ENCODE data around the gene PTPN12.

PTPN12 gene

DNA sequence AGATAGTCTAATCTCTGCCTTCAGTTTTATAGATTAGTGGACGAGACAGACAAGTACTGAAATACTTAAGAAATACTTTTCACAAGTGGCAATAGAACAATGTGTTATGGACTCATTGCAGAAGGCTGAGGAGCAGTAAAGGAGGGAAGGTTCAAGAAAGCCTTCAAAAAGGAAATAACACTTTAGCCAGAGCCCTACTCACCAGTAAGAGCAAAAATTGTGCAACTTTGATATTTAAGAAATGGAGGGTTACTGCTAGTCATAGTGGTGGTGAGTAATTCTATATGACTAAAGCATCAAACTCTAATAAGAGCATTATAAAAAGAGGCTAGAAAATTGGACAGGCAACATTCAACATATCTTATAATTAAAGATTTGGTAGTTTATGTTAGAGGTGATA, 28.8 kb downstream of the PTPN12 start:
- Histone ChIP-seq H3K4me1 (ENCODE audit: control insufficient read depth, insufficient read depth, low read length) (peaks cover 6% of the 10 kb centered on the region), H3K9me3 (ENCODE audit: control insufficient read depth, insufficient read depth, low read length) (no peaks in the 10 kb centered on the region), H3K4me3 (ENCODE audit: low read depth, low read length) (no peak overlapping the region)

DNA sequence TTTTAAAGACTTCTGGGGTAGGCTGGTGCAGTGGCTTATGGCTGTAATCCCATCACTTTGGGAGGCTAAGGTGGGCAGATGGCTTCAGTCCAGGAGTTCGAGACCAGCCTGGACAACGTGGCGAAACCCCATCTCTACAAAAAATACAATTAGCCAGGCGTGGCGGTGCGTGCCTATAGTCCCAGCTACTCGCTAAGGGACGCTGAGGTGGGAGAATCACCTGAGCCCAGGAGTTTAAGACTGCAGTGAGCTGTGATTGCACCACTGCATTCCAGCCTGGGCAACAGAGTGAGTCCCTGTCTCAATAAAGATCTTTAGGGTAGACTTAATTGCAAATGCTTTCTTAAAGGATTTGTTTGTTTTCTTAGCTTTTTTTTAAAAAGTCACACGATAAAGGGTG, 29.3 kb downstream of the PTPN12 start:
- no peaks in the 10 kb centered on the region for H3K36me3 ChIP-seq (ENCODE audit: control insufficient read depth, insufficient read depth, low read length)
- no peak overlapping the region for H3K9ac ChIP-seq (ENCODE audit: low read depth, low read length)
- H3K9me3 ChIP-seq (ENCODE audit: control insufficient read depth, insufficient read depth, low read length), result no peaks in the 10 kb centered on the region
- H3K4me1 ChIP-seq (ENCODE audit: control insufficient read depth, insufficient read depth, low read length), result peaks cover 6% of the 10 kb centered on the region
- no peaks in the 10 kb centered on the region for H3K27me3 ChIP-seq (ENCODE audit: control insufficient read depth, insufficient read depth, low read length)
- H3K4me3 ChIP-seq (ENCODE audit: low read depth, low read length), result no peak overlapping the region

More for the DNA sequence above, 28.8 kb downstream of the PTPN12 start:
- H3K27me3 ChIP-seq (ENCODE audit: control insufficient read depth, insufficient read depth, low read length), result no peaks in the 10 kb centered on the region
- H3K36me3 ChIP-seq (ENCODE audit: control insufficient read depth, insufficient read depth, low read length), result no peaks in the 10 kb centered on the region
- H3K9ac ChIP-seq (ENCODE audit: low read depth, low read length), result no peak overlapping the region

DNA sequence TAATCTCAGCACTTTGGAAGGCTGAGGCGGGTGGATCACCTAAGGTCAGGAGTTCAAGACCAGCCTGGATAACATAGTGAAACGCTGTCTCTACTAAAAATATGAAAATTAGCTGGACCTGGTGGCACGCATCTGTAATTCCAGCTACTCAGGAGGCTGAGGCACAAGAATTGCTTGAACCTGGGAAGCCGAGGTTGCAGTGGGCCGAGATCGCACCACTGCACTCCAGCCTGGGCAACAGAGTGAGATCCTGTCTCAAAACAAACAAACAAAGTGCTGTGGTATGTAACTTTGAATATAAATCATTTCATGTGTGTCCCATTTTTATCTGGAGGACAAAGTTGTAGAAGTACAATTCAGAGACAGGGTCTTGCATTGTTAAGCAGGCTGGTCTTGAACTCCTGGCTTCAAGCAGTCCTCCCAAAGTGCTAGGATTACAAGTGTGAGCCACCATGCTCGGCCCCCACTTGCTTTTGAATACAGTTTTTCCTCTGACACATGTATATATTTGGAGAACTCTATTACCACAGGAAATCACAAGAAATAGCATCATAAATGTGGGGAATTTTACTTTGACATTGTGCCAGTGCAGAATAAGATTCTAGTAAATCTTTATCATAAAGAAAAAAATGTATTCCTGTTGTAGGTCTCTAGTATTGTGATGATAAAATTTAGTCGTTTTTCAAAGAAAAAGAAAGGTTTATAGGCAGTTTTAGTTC, 32.6 kb downstream of the PTPN12 start:
- Histone ChIP-seq H3K27me3 (ENCODE audit: control insufficient read depth, insufficient read depth, low read length) (no peaks in the 10 kb centered on the region), H3K9ac (ENCODE audit: low read depth, low read length) (no peak overlapping the region), H3K4me1 (ENCODE audit: control insufficient read depth, insufficient read depth, low read length) (peaks cover 3% of the 10 kb centered on the region), H3K4me3 (ENCODE audit: low read depth, low read length) (no peak overlapping the region), H3K9me3 (ENCODE audit: control insufficient read depth, insufficient read depth, low read length) (no peaks in the 10 kb centered on the region), H3K36me3 (ENCODE audit: control insufficient read depth, insufficient read depth, low read length) (no peaks in the 10 kb centered on the region)

DNA sequence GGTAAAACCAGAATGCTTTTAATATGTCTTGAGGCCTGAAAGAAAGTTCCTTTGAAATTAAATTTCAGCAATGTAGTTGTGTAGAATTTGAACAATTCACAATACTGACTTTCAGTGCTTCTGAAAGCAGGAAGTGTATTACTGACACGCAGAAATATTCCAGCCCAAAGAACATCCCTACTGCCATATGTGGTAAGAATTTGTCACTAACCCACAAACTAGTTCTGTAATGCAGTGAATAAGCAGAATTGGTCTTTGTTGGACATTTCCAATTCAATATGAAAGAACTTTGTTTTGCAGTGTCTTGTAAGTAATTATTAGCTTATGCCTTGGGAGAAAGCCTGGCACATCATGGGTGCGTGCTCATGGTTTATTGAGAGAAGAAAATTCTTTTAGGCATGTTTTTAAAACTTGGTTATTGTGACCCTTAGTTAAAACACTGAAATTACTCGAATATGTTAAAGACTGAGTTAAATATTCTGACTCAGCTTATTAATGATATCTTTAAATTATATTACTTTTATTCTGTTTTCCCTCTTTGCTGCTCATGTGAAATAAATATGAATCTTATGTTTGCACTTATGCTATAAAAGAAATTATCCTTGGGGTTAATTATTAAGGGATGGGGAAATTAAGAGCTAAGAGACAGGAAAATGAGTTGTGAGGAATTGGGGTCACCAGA, 33.4 kb downstream of the PTPN12 start:
- Histone ChIP-seq H3K4me3 (ENCODE audit: low read depth, low read length) (no peak overlapping the region), H3K9ac (ENCODE audit: low read depth, low read length) (no peak overlapping the region), H3K27me3 (ENCODE audit: control insufficient read depth, insufficient read depth, low read length) (no peaks in the 10 kb centered on the region), H3K4me1 (ENCODE audit: control insufficient read depth, insufficient read depth, low read length) (peaks cover 3% of the 10 kb centered on the region), H3K36me3 (ENCODE audit: control insufficient read depth, insufficient read depth, low read length) (no peaks in the 10 kb centered on the region), H3K9me3 (ENCODE audit: control insufficient read depth, insufficient read depth, low read length) (no peaks in the 10 kb centered on the region)

DNA sequence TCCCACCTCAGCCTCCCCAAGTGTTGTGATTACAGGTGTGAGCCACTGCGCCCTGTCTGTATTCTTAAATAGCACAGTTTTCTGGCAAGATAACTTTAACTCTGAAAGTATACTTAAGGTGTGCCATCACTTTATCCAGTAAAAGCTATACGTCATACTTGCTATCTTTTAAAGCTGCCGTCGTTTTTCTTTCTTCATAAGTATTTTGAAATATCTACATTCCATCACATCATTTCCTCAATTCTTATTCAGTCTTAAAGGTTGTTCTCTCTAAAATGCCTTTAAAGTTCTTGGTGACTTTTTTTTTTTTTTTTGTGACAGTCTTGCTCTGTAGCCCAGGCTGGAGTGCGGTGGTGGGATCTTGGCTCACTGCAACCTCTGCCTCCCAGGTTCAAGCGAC, 34.7 kb downstream of the PTPN12 start:
- no peaks in the 10 kb centered on the region for H3K9me3 ChIP-seq (ENCODE audit: control insufficient read depth, insufficient read depth, low read length)
- H3K9ac ChIP-seq (ENCODE audit: low read depth, low read length), result no peak overlapping the region
- H3K4me3 ChIP-seq (ENCODE audit: low read depth, low read length), result no peak overlapping the region
- H3K4me1 ChIP-seq (ENCODE audit: control insufficient read depth, insufficient read depth, low read length), result peaks cover 3% of the 10 kb centered on the region
- H3K27me3 ChIP-seq (ENCODE audit: control insufficient read depth, insufficient read depth, low read length), result no peaks in the 10 kb centered on the region
- H3K36me3 ChIP-seq (ENCODE audit: control insufficient read depth, insufficient read depth, low read length), result no peaks in the 10 kb centered on the region

DNA sequence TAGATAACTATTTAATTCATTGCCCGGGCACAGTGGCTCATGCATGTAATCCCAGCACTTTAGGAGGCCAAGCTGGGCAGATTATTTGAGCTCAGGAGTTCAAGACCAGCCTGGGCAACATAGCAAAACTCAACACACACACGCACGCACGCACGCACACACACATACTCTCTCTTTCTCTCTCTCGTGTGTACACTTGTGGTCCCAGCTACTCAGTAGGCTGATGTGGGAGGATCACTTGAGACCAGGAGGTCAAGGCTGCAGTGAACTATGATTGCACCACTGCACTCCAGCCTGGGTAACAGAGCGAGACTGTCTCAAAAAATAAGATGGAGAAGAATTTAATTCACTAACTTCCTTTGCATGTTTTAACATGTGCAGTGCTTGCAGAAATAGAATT, 38.1 kb downstream of the PTPN12 start:
- Histone ChIP-seq H3K36me3 (ENCODE audit: control insufficient read depth, insufficient read depth, low read length) (no peaks in the 10 kb centered on the region), H3K4me3 (ENCODE audit: low read depth, low read length) (no peak overlapping the region), H3K9ac (ENCODE audit: low read depth, low read length) (no peak overlapping the region), H3K4me1 (ENCODE audit: control insufficient read depth, insufficient read depth, low read length) (peaks cover 3% of the 10 kb centered on the region), H3K9me3 (ENCODE audit: control insufficient read depth, insufficient read depth, low read length) (no peaks in the 10 kb centered on the region), H3K27me3 (ENCODE audit: control insufficient read depth, insufficient read depth, low read length) (no peaks in the 10 kb centered on the region)

DNA sequence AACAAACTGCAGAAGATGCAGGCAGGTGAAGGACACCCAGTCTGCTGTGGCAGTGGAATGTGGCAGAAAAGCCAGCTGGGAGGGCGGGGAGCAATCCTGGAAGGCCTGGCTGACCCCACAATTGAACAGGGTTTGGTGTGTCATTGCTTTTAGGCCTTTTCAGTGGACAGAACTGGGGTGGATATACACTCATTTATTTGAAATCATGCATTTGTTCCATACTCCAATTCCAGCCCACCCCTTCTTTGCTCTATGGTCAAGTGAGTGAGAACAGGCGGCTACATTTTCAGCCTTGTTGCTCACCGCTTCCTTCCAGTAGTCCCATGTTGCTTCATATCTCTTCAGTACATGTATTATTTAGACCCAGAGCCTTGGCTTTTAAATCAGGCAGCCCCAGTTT, 39.8 kb downstream of the PTPN12 start:
- H3K27me3 ChIP-seq (ENCODE audit: control insufficient read depth, insufficient read depth, low read length), result no peaks in the 10 kb centered on the region
- no peaks in the 10 kb centered on the region for H3K36me3 ChIP-seq (ENCODE audit: control insufficient read depth, insufficient read depth, low read length)
- no peak overlapping the region for H3K4me3 ChIP-seq (ENCODE audit: low read depth, low read length)
- H3K9ac ChIP-seq (ENCODE audit: low read depth, low read length), result no peak overlapping the region
- no peaks in the 10 kb centered on the region for H3K4me1 ChIP-seq (ENCODE audit: control insufficient read depth, insufficient read depth, low read length)
- H3K9me3 ChIP-seq (ENCODE audit: control insufficient read depth, insufficient read depth, low read length), result no peaks in the 10 kb centered on the region

DNA sequence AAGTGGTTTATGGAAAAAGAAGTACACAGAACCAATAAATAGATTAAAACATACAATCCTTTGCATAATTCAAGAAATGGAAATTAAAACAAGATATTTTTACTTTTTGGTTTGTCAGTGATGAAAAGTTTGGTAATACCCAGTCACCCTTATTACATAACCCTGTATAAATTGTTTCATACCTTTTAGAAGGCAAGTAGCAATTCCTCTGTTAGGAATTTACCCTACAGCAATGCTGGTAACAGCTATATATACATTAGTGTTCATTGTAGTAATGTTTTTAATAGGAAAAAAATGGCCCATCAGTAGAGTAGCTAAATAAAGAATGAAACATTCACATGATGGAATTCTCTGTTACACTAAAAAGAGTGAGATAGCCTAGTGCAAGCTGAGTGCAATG, 42.7 kb downstream of the PTPN12 start:
- no peaks in the 10 kb centered on the region for H3K9me3 ChIP-seq (ENCODE audit: control insufficient read depth, insufficient read depth, low read length)
- no peak overlapping the region for H3K4me3 ChIP-seq (ENCODE audit: low read depth, low read length)
- H3K9ac ChIP-seq (ENCODE audit: low read depth, low read length), result no peak overlapping the region
- no peaks in the 10 kb centered on the region for H3K4me1 ChIP-seq (ENCODE audit: control insufficient read depth, insufficient read depth, low read length)
- H3K27me3 ChIP-seq (ENCODE audit: control insufficient read depth, insufficient read depth, low read length), result no peaks in the 10 kb centered on the region
- H3K36me3 ChIP-seq (ENCODE audit: control insufficient read depth, insufficient read depth, low read length), result no peaks in the 10 kb centered on the region

DNA sequence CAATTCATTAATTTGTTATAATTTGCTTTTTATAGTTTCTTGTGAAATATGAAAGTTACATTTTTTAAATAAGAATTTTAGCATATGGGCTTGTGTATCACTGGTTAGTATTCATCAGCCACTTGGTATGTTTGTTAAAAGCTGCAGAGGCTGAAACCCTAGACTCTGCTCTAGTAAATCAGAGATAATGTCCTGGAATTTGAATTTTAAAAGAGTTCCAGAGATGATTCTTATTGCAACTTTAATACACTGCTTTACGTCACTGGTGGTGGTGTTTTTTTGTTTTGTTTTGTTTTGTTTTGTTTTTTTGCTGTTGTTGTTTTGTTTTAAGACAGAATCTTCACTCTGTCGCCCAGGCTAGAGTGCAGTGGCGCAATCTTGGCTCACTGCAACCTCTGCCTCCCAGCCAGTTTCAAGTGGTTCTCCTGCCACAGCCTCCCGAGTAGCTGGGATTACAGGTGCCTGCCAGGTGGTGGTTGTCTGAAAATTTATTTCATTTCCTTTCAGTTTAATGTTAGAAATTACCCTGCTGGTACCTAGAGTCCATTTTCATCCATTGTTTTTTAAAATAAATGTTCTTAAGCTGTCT, 43.8 kb downstream of the PTPN12 start:
- Histone ChIP-seq H3K4me3 (ENCODE audit: low read depth, low read length) (no peak overlapping the region), H3K27me3 (ENCODE audit: control insufficient read depth, insufficient read depth, low read length) (no peaks in the 10 kb centered on the region), H3K4me1 (ENCODE audit: control insufficient read depth, insufficient read depth, low read length) (no peaks in the 10 kb centered on the region), H3K9me3 (ENCODE audit: control insufficient read depth, insufficient read depth, low read length) (no peaks in the 10 kb centered on the region), H3K9ac (ENCODE audit: low read depth, low read length) (no peak overlapping the region), H3K36me3 (ENCODE audit: control insufficient read depth, insufficient read depth, low read length) (no peaks in the 10 kb centered on the region)

DNA sequence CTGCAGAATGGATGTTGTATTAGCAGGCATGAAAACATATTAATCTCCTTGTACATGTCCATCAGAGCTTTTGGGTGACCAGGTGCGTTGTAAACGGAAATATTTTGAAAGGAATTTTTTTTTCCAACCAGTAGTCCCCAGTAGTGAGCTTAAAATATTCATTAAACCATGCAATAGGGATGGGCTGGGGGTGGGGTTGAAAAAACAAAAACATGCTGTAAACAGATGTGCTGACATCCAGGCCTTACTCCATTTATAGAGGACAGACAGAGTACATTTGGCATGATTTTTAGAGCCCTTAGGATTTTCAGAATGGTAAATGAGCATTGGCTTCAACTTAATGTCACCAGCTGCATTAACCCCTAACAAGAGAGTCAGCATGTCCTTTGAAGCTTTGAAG, 50.2 kb downstream of the PTPN12 start:
- Histone ChIP-seq H3K4me1 (ENCODE audit: control insufficient read depth, insufficient read depth, low read length) (no peaks in the 10 kb centered on the region), H3K9ac (ENCODE audit: low read depth, low read length) (no peak overlapping the region), H3K27me3 (ENCODE audit: control insufficient read depth, insufficient read depth, low read length) (no peaks in the 10 kb centered on the region), H3K4me3 (ENCODE audit: low read depth, low read length) (no peak overlapping the region), H3K36me3 (ENCODE audit: control insufficient read depth, insufficient read depth, low read length) (no peaks in the 10 kb centered on the region), H3K9me3 (ENCODE audit: control insufficient read depth, insufficient read depth, low read length) (no peaks in the 10 kb centered on the region)

DNA sequence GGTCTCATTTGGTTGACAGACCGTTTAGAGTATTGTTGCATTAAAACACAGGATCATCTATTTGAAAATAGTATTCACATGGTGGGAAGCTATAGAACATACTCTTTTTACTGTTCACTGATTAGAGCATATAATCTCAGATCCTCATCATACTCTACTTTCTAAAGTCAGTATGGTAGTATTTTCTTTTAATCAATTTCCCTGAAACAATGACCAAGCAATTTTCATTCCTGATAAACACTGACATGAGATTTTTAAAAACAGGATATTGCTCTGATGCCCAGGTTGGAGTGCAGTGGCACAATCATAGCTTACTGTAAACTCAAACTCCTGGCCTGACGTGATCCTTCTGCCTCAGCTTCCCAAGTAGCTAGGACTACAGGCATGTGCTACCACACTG, 63.9 kb downstream of the PTPN12 start:
- Histone ChIP-seq H3K4me3 (ENCODE audit: low read depth, low read length) (no peak overlapping the region), H3K4me1 (ENCODE audit: control insufficient read depth, insufficient read depth, low read length) (no peaks in the 10 kb centered on the region), H3K36me3 (ENCODE audit: control insufficient read depth, insufficient read depth, low read length) (peaks cover 21% of the 10 kb centered on the region)

DNA sequence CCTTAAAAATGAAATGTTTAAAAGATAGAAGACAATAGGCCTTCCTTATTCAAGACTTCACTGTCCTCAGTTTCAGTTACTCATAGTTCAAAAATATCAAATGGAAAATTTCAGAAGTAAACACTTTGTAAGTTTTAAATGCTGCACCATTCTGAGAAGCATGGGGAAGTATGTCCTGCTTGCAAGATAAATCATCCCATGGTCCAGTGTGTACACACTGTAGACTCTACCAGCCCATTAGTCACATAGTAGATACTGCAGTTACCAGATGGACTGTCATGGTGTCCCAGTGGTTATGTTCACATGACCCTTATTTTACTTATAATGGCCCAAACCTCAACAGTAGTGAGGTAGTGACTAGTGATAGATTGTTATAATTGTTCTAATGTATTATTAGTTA, 69.5 kb downstream of the PTPN12 start:
- Histone ChIP-seq H3K4me3 (ENCODE audit: low read depth, low read length) (no peak overlapping the region), H3K36me3 (ENCODE audit: control insufficient read depth, insufficient read depth, low read length) (peaks cover 10% of the 10 kb centered on the region), H3K27me3 (ENCODE audit: control insufficient read depth, insufficient read depth, low read length) (no peaks in the 10 kb centered on the region), H3K4me1 (ENCODE audit: control insufficient read depth, insufficient read depth, low read length) (no peaks in the 10 kb centered on the region), H3K9me3 (ENCODE audit: control insufficient read depth, insufficient read depth, low read length) (no peaks in the 10 kb centered on the region), H3K9ac (ENCODE audit: low read depth, low read length) (no peak overlapping the region)

More for the DNA sequence above, 63.9 kb downstream of the PTPN12 start:
- no peak overlapping the region for H3K9ac ChIP-seq (ENCODE audit: low read depth, low read length)
- no peaks in the 10 kb centered on the region for H3K9me3 ChIP-seq (ENCODE audit: control insufficient read depth, insufficient read depth, low read length)
- H3K27me3 ChIP-seq (ENCODE audit: control insufficient read depth, insufficient read depth, low read length), result no peaks in the 10 kb centered on the region

All from iPS-15b (cell line).